ENCODE results near the gene FDXACB1.
A peak's percentile ranks its signal among the peaks of the same experiment; 100 is the strongest.

The FDXACB1 gene

GRCh38 chr11:111878849-111879636, at the start of gene FDXACB1, which contains the start of gene CFAP68:
FDXACB1 (minus strand) TSS chr11:111879165; CDS start chr11:111879132, 33 bp downstream.
CFAP68 (plus strand) TSS chr11:111879541; CDS start chr11:111879561, 20 bp downstream.
- peak; percentile 97 for DNase-seq

- DNase-seq = peak; percentile 97 to 98
Observed at GRCh38 chr11:111926505-111927391, 47.8 kb upstream of the FDXACB1 start.

GRCh38 chr11:111925953-111926352, 47.0 kb upstream of the FDXACB1 start:
- no peak for DNase-seq

- no peak for DNase-seq
Observed at GRCh38 chr11:111923951-111924350, 45.0 kb upstream of the FDXACB1 start.

- no peak for DNase-seq
Observed at GRCh38 chr11:111923351-111923788, 44.4 kb upstream of the FDXACB1 start.

- DNase-seq = no peak
Observed at GRCh38 chr11:111922803-111923202, 43.8 kb upstream of the FDXACB1 start.

- DNase-seq = no peak
Observed at GRCh38 chr11:111921541-111922230, 42.7 kb upstream of the FDXACB1 start.

- DNase-seq = no peak
Observed at GRCh38 chr11:111920908-111921307, 41.9 kb upstream of the FDXACB1 start.

GRCh38 chr11:111918390-111919256, 39.7 kb upstream of the FDXACB1 start, which contains the start of gene C11orf52:
C11orf52 (plus strand) TSS chr11:111918913; CDS start chr11:111918973, 60 bp downstream.
- no peak for DNase-seq

GRCh38 chr11:111917788-111918187, 38.8 kb upstream of the FDXACB1 start:
- DNase-seq = no peak

GRCh38 chr11:111917312-111917711, 38.3 kb upstream of the FDXACB1 start:
- DNase-seq = no peak

- no peak for DNase-seq
Observed at GRCh38 chr11:111916768-111917167, 37.8 kb upstream of the FDXACB1 start.

GRCh38 chr11:111913997-111914396, 35.0 kb upstream of the FDXACB1 start:
- DNase-seq = no peak

- DNase-seq = no peak
Observed at GRCh38 chr11:111913031-111913861, 34.3 kb upstream of the FDXACB1 start.

GRCh38 chr11:111912535-111912934, 33.6 kb upstream of the FDXACB1 start, which contains the start of gene HSPB2:
HSPB2 (plus strand) TSS chr11:111912734; CDS start chr11:111912830, 96 bp downstream.
- no peak for DNase-seq

- DNase-seq = no peak
Observed at GRCh38 chr11:111911563-111912401, 32.8 kb upstream of the FDXACB1 start, which contains the start of gene CRYAB. CRYAB (minus strand) TSS chr11:111911770; CDS start chr11:111911724, 46 bp downstream.

GRCh38 chr11:111910676-111911562, 32.0 kb upstream of the FDXACB1 start:
- DNase-seq = no peak

- no peak for DNase-seq
Observed at GRCh38 chr11:111909378-111909777, 30.4 kb upstream of the FDXACB1 start.
